ENCODE measurements around the gene CCDC201. TPM values are rescaled to one million over a fixed set of nuclear protein-coding genes. Genes with fewer than 3 reads are reported as not detected.
"Not testable (repeated sequence)": the region's sequence is repeated elsewhere in the genome, so short reads cannot be mapped to it uniquely, and the experiment has no call there.

Gene CCDC201
- total RNA-seq, 1 donor from 2014 or later = not detected

DNA sequence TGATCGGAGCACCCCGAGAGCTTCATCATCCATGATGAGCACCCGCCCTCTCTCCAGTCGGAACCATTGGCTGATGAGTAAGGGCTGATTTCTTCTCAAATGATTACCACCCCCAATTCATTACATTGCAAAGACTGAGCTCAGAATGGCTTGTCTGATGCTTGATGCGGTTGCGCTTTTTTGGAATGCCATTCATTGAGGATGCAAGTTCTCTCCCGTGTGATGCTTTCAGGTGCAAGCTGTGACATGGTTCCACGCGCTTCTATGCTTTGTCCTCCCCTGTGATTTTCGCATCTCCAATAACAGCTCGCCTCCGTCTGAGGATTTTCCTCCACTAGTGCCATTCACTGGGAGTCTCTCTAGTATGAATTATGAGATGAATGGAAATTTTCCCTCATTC is 43.0 kb downstream of the CCDC201 start:
- not testable (repeated sequence) for H3K4me3 Mint-ChIP-seq (ENCODE audit: unreplicated experiment); DNase-seq (ENCODE audit: low read depth); FAIRE-seq; H3K9ac ChIP-seq (ENCODE audit: low read length); H3K9me3 ChIP-seq (ENCODE audit: insufficient read depth, low read depth, low read length); H3K27ac ChIP-seq (ENCODE audit: low read depth, low read length); H3K36me3 Mint-ChIP-seq (ENCODE audit: low read depth, unreplicated experiment); H2AFZ ChIP-seq (ENCODE audit: low read depth, low read length); H3K9me3 Mint-ChIP-seq (ENCODE audit: unreplicated experiment); H3K4me1 ChIP-seq (ENCODE audit: insufficient read depth, low read length); H3K4me2 ChIP-seq (ENCODE audit: low read length); H3K4me1 Mint-ChIP-seq (ENCODE audit: low read depth, unreplicated experiment); H4K20me1 ChIP-seq (ENCODE audit: insufficient read depth, low read length); H3K27ac Mint-ChIP-seq (ENCODE audit: unreplicated experiment); H3K27me3 ChIP-seq (ENCODE audit: insufficient read depth, low read length); H3K79me2 ChIP-seq (ENCODE audit: insufficient read depth, low read length); H3K36me3 ChIP-seq (ENCODE audit: insufficient read depth, low read length); H3K4me3 ChIP-seq (ENCODE audit: insufficient read depth, low read depth, low read length)
- H3K27me3 Mint-ChIP-seq (ENCODE audit: low read depth, unreplicated experiment) = peaks cover 20% of the 10 kb centered on the region

DNA sequence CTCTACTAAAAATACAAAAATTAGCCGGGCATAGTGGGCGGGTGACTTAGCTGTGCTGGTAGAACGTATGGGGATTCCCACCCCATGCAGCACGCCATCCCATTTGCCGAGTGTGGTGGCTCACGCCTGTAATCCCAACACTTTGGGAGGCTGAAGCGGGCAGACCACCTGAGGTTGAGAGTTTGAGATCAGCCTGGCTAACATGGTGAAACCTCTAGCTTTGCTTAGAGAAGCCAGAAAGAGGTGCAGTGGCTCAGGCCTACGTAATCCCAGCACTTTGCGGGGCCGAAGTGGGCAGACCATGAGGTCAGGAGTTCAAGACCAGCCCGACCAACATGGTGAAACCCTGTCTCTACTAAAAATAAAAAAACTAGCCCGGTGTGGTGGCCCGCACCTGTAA is 45.2 kb downstream of the CCDC201 start:
- DNase-seq (ENCODE audit: low read depth); H2AFZ ChIP-seq (ENCODE audit: low read depth, low read length); H3K4me2 ChIP-seq (ENCODE audit: low read length); H3K4me1 ChIP-seq (ENCODE audit: insufficient read depth, low read length); H3K9ac ChIP-seq (ENCODE audit: low read length); H3K79me2 ChIP-seq (ENCODE audit: insufficient read depth, low read length); H3K4me3 ChIP-seq (ENCODE audit: insufficient read depth, low read depth, low read length); H3K27ac ChIP-seq (ENCODE audit: low read depth, low read length); H3K36me3 ChIP-seq (ENCODE audit: insufficient read depth, low read length); H3K27ac Mint-ChIP-seq (ENCODE audit: unreplicated experiment); H4K20me1 ChIP-seq (ENCODE audit: insufficient read depth, low read length); H3K4me1 Mint-ChIP-seq (ENCODE audit: low read depth, unreplicated experiment); H3K9me3 ChIP-seq (ENCODE audit: insufficient read depth, low read depth, low read length); H3K27me3 ChIP-seq (ENCODE audit: insufficient read depth, low read length); H3K9me3 Mint-ChIP-seq (ENCODE audit: unreplicated experiment); H3K36me3 Mint-ChIP-seq (ENCODE audit: low read depth, unreplicated experiment); FAIRE-seq; H3K4me3 Mint-ChIP-seq (ENCODE audit: unreplicated experiment): not testable (repeated sequence)
- peaks cover 16% of the 10 kb centered on the region for H3K27me3 Mint-ChIP-seq (ENCODE audit: low read depth, unreplicated experiment)

DNA sequence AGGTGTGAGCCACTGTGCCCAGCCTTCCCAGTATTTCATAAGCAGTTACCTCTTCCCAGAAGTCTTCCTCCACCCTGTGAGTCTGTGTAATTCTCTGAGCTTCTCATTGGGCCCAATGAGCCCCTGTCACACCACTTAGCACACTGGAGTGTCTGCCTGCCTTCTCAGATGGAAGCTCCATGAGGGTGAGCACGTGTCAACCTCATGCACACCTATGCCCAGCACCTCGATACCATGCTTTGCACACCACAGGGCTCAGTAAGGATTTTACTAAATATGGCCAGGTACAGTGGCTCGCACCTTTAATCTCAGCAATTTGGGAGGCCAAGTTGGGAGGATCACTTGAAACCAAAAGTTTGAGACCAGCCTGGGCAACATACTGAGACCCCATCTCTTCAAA is 46.3 kb downstream of the CCDC201 start:
- H3K4me1 Mint-ChIP-seq (ENCODE audit: low read depth, unreplicated experiment); H3K27me3 ChIP-seq (ENCODE audit: insufficient read depth, low read length); DNase-seq (ENCODE audit: low read depth); H3K4me1 ChIP-seq (ENCODE audit: insufficient read depth, low read length); H3K79me2 ChIP-seq (ENCODE audit: insufficient read depth, low read length); H3K4me3 ChIP-seq (ENCODE audit: insufficient read depth, low read depth, low read length); H3K27ac Mint-ChIP-seq (ENCODE audit: unreplicated experiment); H3K4me3 Mint-ChIP-seq (ENCODE audit: unreplicated experiment); H4K20me1 ChIP-seq (ENCODE audit: insufficient read depth, low read length); H3K9ac ChIP-seq (ENCODE audit: low read length); H3K4me2 ChIP-seq (ENCODE audit: low read length); H3K36me3 ChIP-seq (ENCODE audit: insufficient read depth, low read length); FAIRE-seq; H2AFZ ChIP-seq (ENCODE audit: low read depth, low read length); H3K36me3 Mint-ChIP-seq (ENCODE audit: low read depth, unreplicated experiment); H3K9me3 ChIP-seq (ENCODE audit: insufficient read depth, low read depth, low read length); H3K9me3 Mint-ChIP-seq (ENCODE audit: unreplicated experiment); H3K27ac ChIP-seq (ENCODE audit: low read depth, low read length): not testable (repeated sequence)
- peaks cover 12% of the 10 kb centered on the region for H3K27me3 Mint-ChIP-seq (ENCODE audit: low read depth, unreplicated experiment)

DNA sequence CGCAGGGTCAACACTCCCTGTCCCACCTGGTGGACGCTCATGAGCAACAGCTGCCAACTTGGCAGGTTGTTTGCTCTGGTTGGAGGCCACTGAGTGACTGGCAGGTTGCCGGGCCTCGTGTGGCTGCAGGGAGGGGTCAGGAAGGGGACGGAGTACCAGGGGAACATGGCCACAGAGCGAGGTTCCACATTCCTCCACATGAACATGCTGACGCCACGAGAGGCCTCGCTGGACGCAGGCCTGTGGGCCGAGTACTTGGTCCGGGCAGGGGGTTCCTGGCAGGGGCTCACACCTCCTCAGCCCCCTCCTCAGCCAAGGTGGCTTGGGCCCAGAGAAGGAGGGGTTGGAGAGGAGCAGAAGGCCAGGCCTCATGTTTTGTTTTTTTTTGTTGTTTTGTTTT is 54.1 kb downstream of the CCDC201 start:
- not testable (repeated sequence) for DNase-seq (ENCODE audit: low read depth); FAIRE-seq; H3K27me3 ChIP-seq (ENCODE audit: insufficient read depth, low read length); H3K9me3 ChIP-seq (ENCODE audit: insufficient read depth, low read depth, low read length); H3K36me3 Mint-ChIP-seq (ENCODE audit: low read depth, unreplicated experiment); H3K4me3 ChIP-seq (ENCODE audit: insufficient read depth, low read depth, low read length); H3K4me3 Mint-ChIP-seq (ENCODE audit: unreplicated experiment); H3K27ac ChIP-seq (ENCODE audit: low read depth, low read length); H4K20me1 ChIP-seq (ENCODE audit: insufficient read depth, low read length); H3K27me3 Mint-ChIP-seq (ENCODE audit: low read depth, unreplicated experiment); H3K36me3 ChIP-seq (ENCODE audit: insufficient read depth, low read length); H3K4me2 ChIP-seq (ENCODE audit: low read length); H3K27ac Mint-ChIP-seq (ENCODE audit: unreplicated experiment); H3K4me1 ChIP-seq (ENCODE audit: insufficient read depth, low read length); H3K9me3 Mint-ChIP-seq (ENCODE audit: unreplicated experiment); H2AFZ ChIP-seq (ENCODE audit: low read depth, low read length); H3K79me2 ChIP-seq (ENCODE audit: insufficient read depth, low read length); H3K4me1 Mint-ChIP-seq (ENCODE audit: low read depth, unreplicated experiment); H3K9ac ChIP-seq (ENCODE audit: low read length)

DNA sequence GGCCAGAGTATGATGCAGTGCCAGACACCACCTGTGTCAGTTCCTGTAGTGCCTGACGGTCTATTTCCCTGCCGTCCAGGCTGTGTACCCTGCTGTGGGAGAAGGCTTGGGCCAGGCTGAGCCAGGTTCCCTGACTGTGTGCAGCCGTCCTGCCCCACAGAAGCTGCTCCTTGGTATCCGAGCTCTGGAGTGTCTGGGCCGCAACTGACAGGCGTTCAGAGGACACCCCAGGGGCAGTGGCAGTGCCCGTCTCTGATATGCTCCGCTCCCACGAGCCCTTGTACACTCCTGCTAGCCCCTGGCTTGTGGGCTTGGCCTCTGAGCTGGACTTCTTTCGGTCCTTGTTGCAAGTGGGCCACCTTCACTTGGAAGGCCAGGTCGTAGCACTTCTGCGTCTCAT is 55.0 kb downstream of the CCDC201 start:
- not testable (repeated sequence) for H3K36me3 Mint-ChIP-seq (ENCODE audit: low read depth, unreplicated experiment); H3K4me1 ChIP-seq (ENCODE audit: insufficient read depth, low read length); H3K4me1 Mint-ChIP-seq (ENCODE audit: low read depth, unreplicated experiment); H2AFZ ChIP-seq (ENCODE audit: low read depth, low read length); H3K27ac ChIP-seq (ENCODE audit: low read depth, low read length); FAIRE-seq; H3K79me2 ChIP-seq (ENCODE audit: insufficient read depth, low read length); H4K20me1 ChIP-seq (ENCODE audit: insufficient read depth, low read length); DNase-seq (ENCODE audit: low read depth); H3K9me3 ChIP-seq (ENCODE audit: insufficient read depth, low read depth, low read length); H3K27me3 ChIP-seq (ENCODE audit: insufficient read depth, low read length); H3K9me3 Mint-ChIP-seq (ENCODE audit: unreplicated experiment); H3K27ac Mint-ChIP-seq (ENCODE audit: unreplicated experiment); H3K4me3 ChIP-seq (ENCODE audit: insufficient read depth, low read depth, low read length); H3K36me3 ChIP-seq (ENCODE audit: insufficient read depth, low read length); H3K4me2 ChIP-seq (ENCODE audit: low read length); H3K4me3 Mint-ChIP-seq (ENCODE audit: unreplicated experiment); H3K27me3 Mint-ChIP-seq (ENCODE audit: low read depth, unreplicated experiment); H3K9ac ChIP-seq (ENCODE audit: low read length)

DNA sequence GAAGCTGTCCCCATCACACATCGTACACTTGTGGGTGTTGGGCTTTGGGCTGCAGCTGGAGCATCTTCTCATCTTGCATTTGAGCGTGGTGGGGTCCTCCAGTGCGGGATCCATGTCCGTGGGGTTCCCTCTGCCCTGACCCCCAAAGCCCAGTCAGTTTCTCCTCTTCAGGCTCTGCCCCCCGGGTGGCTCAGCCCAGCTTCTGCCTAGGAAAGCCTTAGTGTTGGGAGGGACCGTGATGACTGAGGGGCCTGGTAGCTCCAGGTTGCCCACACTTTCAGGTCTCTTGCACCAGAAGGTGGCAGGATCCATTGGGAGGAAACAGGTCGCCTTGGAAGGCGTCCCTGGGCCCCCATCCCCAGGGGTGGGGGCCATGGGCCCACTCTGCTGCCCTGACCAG is 55.9 kb downstream of the CCDC201 start:
- H3K79me2 ChIP-seq (ENCODE audit: insufficient read depth, low read length); FAIRE-seq: not testable (repeated sequence)

More for the DNA sequence above, 55.9 kb downstream of the CCDC201 start:
- H3K4me3 ChIP-seq (ENCODE audit: insufficient read depth, low read depth, low read length); H3K9ac ChIP-seq (ENCODE audit: low read length); H3K36me3 ChIP-seq (ENCODE audit: insufficient read depth, low read length); H3K4me1 ChIP-seq (ENCODE audit: insufficient read depth, low read length); H3K27ac ChIP-seq (ENCODE audit: low read depth, low read length); H2AFZ ChIP-seq (ENCODE audit: low read depth, low read length); H3K27ac Mint-ChIP-seq (ENCODE audit: unreplicated experiment); H3K27me3 ChIP-seq (ENCODE audit: insufficient read depth, low read length); H4K20me1 ChIP-seq (ENCODE audit: insufficient read depth, low read length); H3K9me3 Mint-ChIP-seq (ENCODE audit: unreplicated experiment); H3K4me2 ChIP-seq (ENCODE audit: low read length); DNase-seq (ENCODE audit: low read depth); H3K9me3 ChIP-seq (ENCODE audit: insufficient read depth, low read depth, low read length); H3K27me3 Mint-ChIP-seq (ENCODE audit: low read depth, unreplicated experiment); H3K36me3 Mint-ChIP-seq (ENCODE audit: low read depth, unreplicated experiment); H3K4me3 Mint-ChIP-seq (ENCODE audit: unreplicated experiment); H3K4me1 Mint-ChIP-seq (ENCODE audit: low read depth, unreplicated experiment): not testable (repeated sequence)

All from astrocyte (in vitro differentiated cells and primary cell).